NCI-H1694 (cell line): ENCODE measurements around the gene PLGRKT.
A peak's percentile ranks its signal among the peaks of the same experiment; 100 is the strongest.
"Not testable (repeated sequence)": the region's sequence is repeated elsewhere in the genome, so short reads cannot be mapped to it uniquely, and the experiment has no call there.

Experiments
- DNase-seq: peaks from one replicate; lab custom pipeline; 2025; lab: John Stamatoyannopoulos, UW

PLGRKT gene

GRCh38 chr9:5450359-5451091 is 12.8 kb upstream of the PLGRKT start, which contains the start of gene CD274:
TSS of gene CD274 (plus strand) at chr9:5450542. CDS start at chr9:5456114, 5,572 bp downstream.
- DNase-seq: no peak

GRCh38 chr9:5449521-5450358 is 12.0 kb upstream of the PLGRKT start:
- no peak for DNase-seq

GRCh38 chr9:5448461-5449435 is 11.0 kb upstream of the PLGRKT start:
- no peak for DNase-seq

- no peak for DNase-seq
These were observed 10.3 kb upstream of the PLGRKT start for GRCh38 chr9:5448016-5448415.

GRCh38 chr9:5447337-5447736 is 9.6 kb upstream of the PLGRKT start:
- DNase-seq: no peak

GRCh38 chr9:5446451-5447236 is 8.9 kb upstream of the PLGRKT start:
- DNase-seq: peak; percentile 14

GRCh38 chr9:5445886-5446285 is 8.2 kb upstream of the PLGRKT start:
- no peak for DNase-seq

GRCh38 chr9:5445096-5445495 is 7.4 kb upstream of the PLGRKT start:
- DNase-seq: not testable (repeated sequence)

- DNase-seq: no peak
These were observed 6.1 kb upstream of the PLGRKT start for GRCh38 chr9:5443850-5444249.

- peak; percentile 22 for DNase-seq
These were observed 4.8 kb upstream of the PLGRKT start for GRCh38 chr9:5442400-5443011.

GRCh38 chr9:5441043-5441442 is 3.3 kb upstream of the PLGRKT start:
- DNase-seq: no peak

- no peak for DNase-seq
These were observed 2.7 kb upstream of the PLGRKT start for GRCh38 chr9:5440426-5440825.

- no peak for DNase-seq
These were observed 807 bp upstream of the PLGRKT start for GRCh38 chr9:5438301-5439162.

GRCh38 chr9:5436441-5436840 is 1.3 kb downstream of the PLGRKT start:
- DNase-seq: no peak

- no peak for DNase-seq
These were observed 1.8 kb downstream of the PLGRKT start for GRCh38 chr9:5435912-5436311.

- not testable (repeated sequence) for DNase-seq
These were observed 3.6 kb downstream of the PLGRKT start for GRCh38 chr9:5433841-5434810.

- not testable (repeated sequence) for DNase-seq
These were observed 4.4 kb downstream of the PLGRKT start for GRCh38 chr9:5433328-5433727.

- DNase-seq: not testable (repeated sequence)
These were observed 4.8 kb downstream of the PLGRKT start for GRCh38 chr9:5432890-5433289.

GRCh38 chr9:5430912-5431311 is 6.8 kb downstream of the PLGRKT start:
- no peak for DNase-seq
